Measurements from ENCODE around the gene HHAT.

DNA sequence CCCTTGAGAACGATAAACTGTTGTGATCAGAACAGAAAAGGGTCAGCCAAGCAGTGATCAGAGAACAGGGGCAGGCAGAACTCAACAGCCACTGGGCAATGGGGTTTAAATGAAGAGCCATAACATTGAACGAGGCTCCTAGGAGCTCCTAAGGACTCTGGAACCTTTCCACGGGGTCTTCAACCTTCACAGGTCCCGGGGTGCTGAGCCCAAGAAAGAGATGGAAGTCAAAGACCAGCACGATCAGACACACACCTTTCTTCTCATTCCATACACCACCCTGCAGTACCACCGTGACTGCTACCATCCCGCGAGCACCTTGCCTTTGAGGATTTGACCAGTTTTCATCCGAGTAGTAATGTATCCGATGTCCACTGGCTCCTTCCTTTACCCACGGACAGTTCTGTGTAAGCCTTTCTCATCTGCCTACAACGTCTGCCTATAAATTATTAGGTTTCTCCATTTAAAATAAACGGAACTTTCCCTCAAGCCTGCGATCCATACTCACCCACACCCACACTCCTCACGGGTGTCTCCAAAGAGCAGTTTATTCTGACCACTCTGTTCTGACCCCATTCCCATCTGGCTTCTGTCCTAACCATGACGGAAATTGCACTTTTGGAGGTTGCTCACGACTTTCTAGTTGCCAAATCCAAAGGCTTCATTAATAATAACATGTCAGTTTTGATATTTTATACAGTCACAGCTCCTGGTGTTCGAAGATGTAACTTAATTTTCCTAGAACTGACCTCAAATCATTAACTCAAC is 16.8 kb upstream of the HHAT start:
- TF ChIP-seq, protein P1, sequence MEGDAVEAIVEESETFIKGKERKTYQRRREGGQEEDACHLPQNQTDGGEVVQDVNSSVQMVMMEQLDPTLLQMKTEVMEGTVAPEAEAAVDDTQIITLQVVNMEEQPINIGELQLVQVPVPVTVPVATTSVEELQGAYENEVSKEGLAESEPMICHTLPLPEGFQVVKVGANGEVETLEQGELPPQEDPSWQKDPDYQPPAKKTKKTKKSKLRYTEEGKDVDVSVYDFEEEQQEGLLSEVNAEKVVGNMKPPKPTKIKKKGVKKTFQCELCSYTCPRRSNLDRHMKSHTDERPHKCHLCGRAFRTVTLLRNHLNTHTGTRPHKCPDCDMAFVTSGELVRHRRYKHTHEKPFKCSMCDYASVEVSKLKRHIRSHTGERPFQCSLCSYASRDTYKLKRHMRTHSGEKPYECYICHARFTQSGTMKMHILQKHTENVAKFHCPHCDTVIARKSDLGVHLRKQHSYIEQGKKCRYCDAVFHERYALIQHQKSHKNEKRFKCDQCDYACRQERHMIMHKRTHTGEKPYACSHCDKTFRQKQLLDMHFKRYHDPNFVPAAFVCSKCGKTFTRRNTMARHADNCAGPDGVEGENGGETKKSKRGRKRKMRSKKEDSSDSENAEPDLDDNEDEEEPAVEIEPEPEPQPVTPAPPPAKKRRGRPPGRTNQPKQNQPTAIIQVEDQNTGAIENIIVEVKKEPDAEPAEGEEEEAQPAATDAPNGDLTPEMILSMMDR (IDR thresholded peaks at IDR 0.05; ENCODE audit: poor library complexity, severe bottlenecking), result no peak
- TF ChIP-seq TAF1 (IDR thresholded peaks at IDR 0.05; ENCODE audit: low read depth), result no peak
- TF ChIP-seq POLR2AphosphoS5 (IDR thresholded peaks at IDR 0.05), result no peak
- TF ChIP-seq RAD21 (conservative IDR thresholded peaks at IDR 0.05), result no peak
- no peak for TF ChIP-seq EP300 (conservative IDR thresholded peaks at IDR 0.05; ENCODE audit: poor library complexity, severe bottlenecking)
